IMR-90 (cell line): ENCODE results near the gene CASTOR2. TPM values are rescaled to one million over a fixed set of nuclear protein-coding genes. Genes with fewer than 3 reads are reported as not detected.

Experiments
- ATAC-seq: fragments of 200-7000 bp; cut with Tn5 transposase; 2 replicates; pipeline ENCODE4 v1.9.1; 2020; ENCODE audit warnings: low read depth, mild to moderate bottlenecking, moderate library complexity
- BruUV-seq: library from RNA; stranded (reverse); fragments of 400-500 nt; replicated peaks from 2 replicates; lab custom pipeline; 2021; lab: Mats Ljungman, UMichigan
- CTCF ChIA-PET: fragments of 300-600 bp; formaldehyde crosslinking; extraction: SDS; loops from one replicate; lab custom pipeline; 2021; ENCODE audit warnings: antibody characterized with exemption; lab: Yijun Ruan, JAX
- POLR2A ChIA-PET: fragments of 300-600 bp; sonication (Branson Sonifier 250); formaldehyde crosslinking; loops from one replicate; lab custom pipeline; 2022; ENCODE audit warnings: antibody characterized with exemption; ENCODE audit not compliant: unreplicated experiment; lab: Charles Lee
- DNase-seq: peaks from one replicate; pipeline ENCODE4 v3.0.0; 2013
- H2AFZ ChIP-seq: replicated peaks from 2 replicates; pipeline ENCODE3; 2013; ENCODE audit warnings: low read length, mild to moderate bottlenecking; ENCODE audit not compliant: poor library complexity
- H2AK5ac ChIP-seq: 2 replicates; pipeline ENCODE4 v1.6.1; 2013; ENCODE audit warnings: low read depth, low read length, inconsistent platforms
- H2AK9ac ChIP-seq: replicated peaks from 2 replicates; pipeline ENCODE3; 2013; ENCODE audit warnings: mild to moderate bottlenecking, low read depth, low read length, moderate library complexity; ENCODE audit not compliant: poor library complexity
- H2BK120ac ChIP-seq: 2 replicates; pipeline ENCODE4 v1.6.1; 2013; ENCODE audit warnings: low read depth, low read length, inconsistent platforms
- H2BK15ac ChIP-seq: 3 replicates; pipeline ENCODE4 v1.6.1; 2013; ENCODE audit warnings: low read depth, low read length, inconsistent platforms
- H2BK20ac ChIP-seq: 2 replicates; pipeline ENCODE4 v1.6.1; 2013; ENCODE audit warnings: low read depth, mild to moderate bottlenecking, inconsistent platforms, low read length, moderate library complexity
- H2BK5ac ChIP-seq: 2 replicates; pipeline ENCODE4 v1.6.1; 2013; ENCODE audit warnings: mild to moderate bottlenecking, low read depth, low read length, inconsistent platforms; ENCODE audit not compliant: poor library complexity, severe bottlenecking
- H3K14ac ChIP-seq: replicated peaks from 2 replicates; pipeline ENCODE4 v1.6.1; 2013; ENCODE audit warnings: low read depth, low read length, inconsistent platforms
- H3K18ac ChIP-seq: 2 replicates; pipeline ENCODE4 v1.6.1; 2013; ENCODE audit warnings: low read depth, low read length, control low read depth
- H3K23ac ChIP-seq: 2 replicates; pipeline ENCODE4 v1.6.1; 2013; ENCODE audit warnings: low read depth, low read length, inconsistent platforms
- H3K27ac ChIP-seq: 2 replicates; pipeline ENCODE4 v1.5.1; 2013; ENCODE audit warnings: mild to moderate bottlenecking, control low read depth, low read length; ENCODE audit not compliant: insufficient read depth
- H3K27me3 ChIP-seq: 2 replicates; pipeline ENCODE4 v1.6.1; 2013; ENCODE audit warnings: low read length; ENCODE audit not compliant: control insufficient read depth, insufficient read depth
- H3K36me3 ChIP-seq: 2 replicates; pipeline ENCODE4 v1.6.1; 2013; ENCODE audit warnings: low read length, mixed read lengths; ENCODE audit not compliant: control insufficient read depth, insufficient read depth
- H3K4ac ChIP-seq: 2 replicates; pipeline ENCODE4 v1.6.1; 2013; ENCODE audit warnings: low read depth, low read length, inconsistent platforms
- H3K4me1 ChIP-seq: 2 replicates; pipeline ENCODE4 v1.6.1; 2013; ENCODE audit warnings: low read length, mixed read lengths; ENCODE audit not compliant: control insufficient read depth, insufficient read depth
- H3K4me2 ChIP-seq: 2 replicates; pipeline ENCODE4 v1.6.1; 2013; ENCODE audit warnings: low read depth, mild to moderate bottlenecking, control low read depth, low read length, moderate library complexity
- H3K4me3 ChIP-seq: 2 replicates; pipeline ENCODE4 v1.5.1; 2013; ENCODE audit warnings: low read depth, mild to moderate bottlenecking, control low read depth, low read length, moderate library complexity; ENCODE audit not compliant: insufficient read depth
- H3K56ac ChIP-seq: 2 replicates; pipeline ENCODE4 v1.6.1; 2013; ENCODE audit warnings: low read length, inconsistent platforms; ENCODE audit not compliant: insufficient read depth; ENCODE audit errors: extremely low read depth
- H3K79me1 ChIP-seq, 2 experiments: 2 replicates each; pipeline ENCODE4 v1.6.1; 2013; ENCODE audit warnings: low read length in 2 of 2, inconsistent platforms in 1 of 2, low read depth in 1 of 2
- H3K9ac ChIP-seq: 2 replicates; pipeline ENCODE4 v1.6.1; 2013; ENCODE audit warnings: low read depth, low read length, control low read depth
- H3K9me1 ChIP-seq: 2 replicates; pipeline ENCODE4 v1.6.1; 2013; ENCODE audit warnings: low read length, inconsistent platforms; ENCODE audit not compliant: insufficient read depth
- H3K9me3 ChIP-seq: 2 replicates; pipeline ENCODE4 v1.6.1; 2013; ENCODE audit warnings: low read length; ENCODE audit not compliant: control insufficient read depth, insufficient read depth
- H4K20me1 ChIP-seq: 2 replicates; pipeline ENCODE4 v1.6.1; 2013; ENCODE audit warnings: low read length, inconsistent platforms; ENCODE audit not compliant: insufficient read depth
- H4K5ac ChIP-seq: 2 replicates; pipeline ENCODE4 v1.6.1; 2013; ENCODE audit warnings: mild to moderate bottlenecking, low read depth, low read length, control low read depth
- H4K8ac ChIP-seq, 2 experiments: 2 replicates each; pipeline ENCODE4 v1.6.1; 2013; ENCODE audit warnings: low read depth in 2 of 2, low read length in 2 of 2, control low read depth in 1 of 2, inconsistent platforms in 1 of 2
- H4K91ac ChIP-seq: 2 replicates; pipeline ENCODE4 v1.6.1; 2013; ENCODE audit warnings: low read depth, low read length, inconsistent platforms; ENCODE audit not compliant: insufficient read depth
- BHLHE40 ChIP-seq: fragments of 150-350 bp; IDR thresholded peaks from 2 replicates; pipeline ENCODE4 v1.6.1; 2016; ENCODE audit warnings: mild to moderate bottlenecking, low read depth, low read length
- CEBPB ChIP-seq: IDR thresholded peaks from 2 replicates; pipeline ENCODE4 v1.6.1; 2012; ENCODE audit warnings: low read depth, low read length, improper control_type of control experiment
- CHD1 ChIP-seq: IDR thresholded peaks from 2 replicates; pipeline ENCODE4 v1.6.1; 2012; ENCODE audit warnings: low read depth, low read length, improper control_type of control experiment
- CTCF ChIP-seq: conservative IDR thresholded peaks from 2 replicates; pipeline ENCODE4 v1.5.1; 2012; ENCODE audit warnings: mild to moderate bottlenecking, low read depth, low read length, improper control_type of control experiment
- ELK1 ChIP-seq: fragments of 150-350 bp; IDR thresholded peaks from 2 replicates; pipeline ENCODE4 v1.6.1; 2016; ENCODE audit warnings: low read depth, mild to moderate bottlenecking, low read length, moderate library complexity, borderline replicate concordance
- FOS ChIP-seq: fragments of 150-350 bp; IDR thresholded peaks from 2 replicates; pipeline ENCODE4 v1.6.1; 2016; ENCODE audit warnings: low read depth, low read length
- MAFK ChIP-seq: IDR thresholded peaks from 2 replicates; pipeline ENCODE4 v1.6.1; 2012; ENCODE audit warnings: low read depth, low read length, improper control_type of control experiment
- MAZ ChIP-seq: IDR thresholded peaks from 2 replicates; pipeline ENCODE4 v1.6.1; 2012; ENCODE audit warnings: low read depth, mild to moderate bottlenecking, low read length, improper control_type of control experiment, moderate library complexity, borderline replicate concordance
- MXI1 ChIP-seq: IDR thresholded peaks from 2 replicates; pipeline ENCODE4 v1.6.1; 2012; ENCODE audit warnings: low read depth, mild to moderate bottlenecking, low read length, moderate library complexity, borderline replicate concordance
- NFE2L2 ChIP-seq: fragments of 150-350 bp; IDR thresholded peaks from 2 replicates; pipeline ENCODE4 v1.6.1; 2016; ENCODE audit warnings: low read depth, mild to moderate bottlenecking, low read length
- POLR2A ChIP-seq: IDR thresholded peaks from 2 replicates; pipeline ENCODE4 v1.6.1; 2012; ENCODE audit warnings: mild to moderate bottlenecking, low read depth, low read length
- RAD21 ChIP-seq: IDR thresholded peaks from 2 replicates; pipeline ENCODE4 v1.6.1; 2012; ENCODE audit warnings: low read length, improper control_type of control experiment
- RCOR1 ChIP-seq: IDR thresholded peaks from 2 replicates; pipeline ENCODE4 v1.6.1; 2012; ENCODE audit warnings: mild to moderate bottlenecking, low read length, improper control_type of control experiment; ENCODE audit not compliant: insufficient replicate concordance
- RFX5 ChIP-seq: IDR thresholded peaks from 2 replicates; pipeline ENCODE4 v1.8.0; 2012; ENCODE audit warnings: low read depth, mild to moderate bottlenecking, low read length, moderate library complexity
- SMC3 ChIP-seq: fragments of 150-350 bp; IDR thresholded peaks from 2 replicates; pipeline ENCODE4 v1.6.1; 2016; ENCODE audit warnings: low read depth, mild to moderate bottlenecking, antibody characterized with exemption, low read length, moderate library complexity
- USF2 ChIP-seq: fragments of 150-350 bp; IDR thresholded peaks from 2 replicates; pipeline ENCODE4 v1.6.1; 2017; ENCODE audit warnings: mild to moderate bottlenecking, antibody characterized with exemption, low read length, low read depth
- WGBS, 2 experiments: methylation state at CpG; one replicate each; pipeline versions ENCODE4 v1.1.5 to v1.1.7; 2013; ENCODE audit warnings: missing lambda C conversion rate in 2 of 2; ENCODE audit not compliant: insufficient read length in 1 of 2; ENCODE audit errors: extremely low coverage in 2 of 2; 5-methylcytosine and 5-hydroxymethylcytosine counted together
- dilution Hi-C: fragments of 300-500 bp; cut with HindIII; formaldehyde crosslinking; loops from one replicate; pipeline ENCODE4 v1.14.3; 2018; ENCODE audit warnings: low sequenced_read_pairs; ENCODE audit not compliant: unreplicated experiment
- in situ Hi-C: fragments of 300-500 bp; cut with MboI; formaldehyde crosslinking; loops from 3 replicates; pipeline ENCODE4 v1.14.3; 2019; ENCODE audit warnings: low sequenced_read_pairs, inconsistent platforms, mixed read lengths
- intact Hi-C: fragments of 100-400 bp; cut with micrococcal nuclease; formaldehyde crosslinking; loops from 2 replicates; pipeline ENCODE4 v1.10.0; 2022
- polyA plus RNA-seq, 3 experiments: library from polyadenylated mRNA; depleted of rRNA; stranded (reverse); fragments of >200 nt; gene quantifications; 2 replicates each; pipeline ENCODE4 v1.2.3, GENCODE V29; 2012; ENCODE audit warnings: low replicate concordance in 1 of 3
- total RNA-seq: library from RNA; depleted of rRNA; stranded (reverse); fragments of >200 nt; gene quantifications from 2 replicates; pipeline ENCODE4 v1.2.3, GENCODE V29; 2012

The CASTOR2 gene
- total and polyA plus RNA-seq, 2 of the 4 experiments (the other 2 are of a cell fraction): 5.2 to 8.0 TPM

GRCh38 chr7:75038508-75038907, 74.0 kb downstream of the CASTOR2 start:
- H2BK20ac ChIP-seq: no peak overlapping the region
- no peak overlapping the region for H2AK5ac ChIP-seq

More at GRCh38 chr7:75038508-75038907, 74.0 kb downstream of the CASTOR2 start:
- H2BK120ac ChIP-seq: no peak overlapping the region
- ChIA-PET CTCF (interaction anchor here (0.6 kb wide), 1 partner anchor 11 kb away, joined by 7 read pairs; no protein-coding TSS in a partner anchor), POLR2A (no interaction called here)
- no peaks in the 10 kb centered on the region for H3K9me3 ChIP-seq
- H3K4ac ChIP-seq: no peak overlapping the region
- no peak overlapping the region for H3K14ac ChIP-seq
- H2AFZ ChIP-seq: no peak overlapping the region
- no peak overlapping the region for H4K5ac ChIP-seq
- no peak overlapping the region for H3K27ac ChIP-seq
- H3K9ac ChIP-seq: no peak overlapping the region
- intact Hi-C loops (no loop called here), dilution Hi-C loops (no loop called here), in situ Hi-C loops (no loop called here)
- peaks cover 14% of the 10 kb centered on the region; the same call in 1 of the 2 replicates for H3K36me3 ChIP-seq
- peaks cover 11% of the 10 kb centered on the region; the same call in 1 of the 2 replicates for H3K9me1 ChIP-seq
- H3K56ac ChIP-seq: no peak overlapping the region
- no peak overlapping the region for H4K8ac ChIP-seq
- H3K4me1 ChIP-seq: peaks cover 5% of the 10 kb centered on the region
- DNase-seq (no peak), ATAC-seq (no peak)
- H3K79me1 ChIP-seq: no peaks in the 10 kb centered on the region
- H4K91ac ChIP-seq: no peak overlapping the region
- no peak overlapping the region for H3K4me2 ChIP-seq
- no peak overlapping the region for H2BK5ac ChIP-seq
- H3K4me3 ChIP-seq: no peak overlapping the region
- H4K20me1 ChIP-seq: 0 out of 2 replicates have a peak, but pooled peaks cover 5% of the 10 kb centered on the region
- H3K23ac ChIP-seq: no peak overlapping the region
- no peak overlapping the region for H2BK15ac ChIP-seq
- 80% methylated on average over 1 of the region's 8 CpGs; no CpG with 5 or more reads in 1 of the 2 experiments for WGBS, 2 experiments
- no peak overlapping the region for H2AK9ac ChIP-seq
- TF ChIP-seq USF2: no peak
- no peak for TF ChIP-seq MXI1
- TF ChIP-seq RAD21: no peak
- no peak for TF ChIP-seq POLR2A
- TF ChIP-seq MAFK: no peak
- no peak for TF ChIP-seq CEBPB
- TF ChIP-seq CHD1: no peak
- no peak for TF ChIP-seq BHLHE40
- no peak for TF ChIP-seq ELK1
- no peak for TF ChIP-seq RCOR1
- no peak for TF ChIP-seq RFX5
- TF ChIP-seq FOS: no peak
- TF ChIP-seq MAZ: no peak
- TF ChIP-seq SMC3: no peak
- TF ChIP-seq NFE2L2: no peak
- TF ChIP-seq CTCF: no peak
- BruUV-seq: no TSS peak
- no peaks in the 10 kb centered on the region for H3K27me3 ChIP-seq
- no peak overlapping the region for H3K18ac ChIP-seq
